HepG2 (cell line): ENCODE measurements around the gene SMOC1. TPM values are rescaled to one million over a fixed set of nuclear protein-coding genes. Genes with fewer than 3 reads are reported as not detected.

Experiments used
- ATF1 ChIP-seq: IDR thresholded peaks from 2 replicates; pipeline ENCODE4 v1.6.1; 2016; ENCODE audit warnings: mild to moderate bottlenecking, control low read depth
- BHLHE40 ChIP-seq: IDR thresholded peaks from 2 replicates; pipeline ENCODE4 v1.6.1; 2011; ENCODE audit warnings: low read length, improper control_type of control experiment
- GTF3A ChIP-seq: sonication (generic); formaldehyde crosslinking; conservative IDR thresholded peaks from 2 replicates; pipeline ENCODE4 v1.4.0; 2020; ENCODE audit warnings: mild to moderate bottlenecking, missing genetic modification reagents
- HNRNPL ChIP-seq: fragments of 200-400 bp; formaldehyde crosslinking; IDR thresholded peaks from 2 replicates; pipeline ENCODE4 v1.6.1; 2017; ENCODE audit warnings: mild to moderate bottlenecking, low read depth, low read length
- HNRNPUL1 ChIP-seq: fragments of 200-400 bp; formaldehyde crosslinking; IDR thresholded peaks from 2 replicates; pipeline ENCODE4 v1.6.1; 2017; ENCODE audit warnings: low read depth, mild to moderate bottlenecking, low read length, moderate library complexity
- HOXA5 ChIP-seq: sonication (generic); formaldehyde crosslinking; IDR thresholded peaks from 2 replicates; pipeline ENCODE4 v1.4.0; 2020; ENCODE audit warnings: missing genetic modification reagents
- MIER2 ChIP-seq: IDR thresholded peaks from 2 replicates; pipeline ENCODE4 v1.6.1; 2016; ENCODE audit warnings: missing biosample characterization, missing genetic modification reagents
- MYC ChIP-seq: sonication (generic); formaldehyde crosslinking; IDR thresholded peaks from 2 replicates; pipeline ENCODE4 v1.9.0; 2021; ENCODE audit warnings: missing genetic modification reagents, borderline replicate concordance
- NFKB2 ChIP-seq: sonication (generic); formaldehyde crosslinking; IDR thresholded peaks from 2 replicates; pipeline ENCODE4 v1.4.0; 2020; ENCODE audit warnings: missing genetic modification reagents, borderline replicate concordance
- NR2F1 ChIP-seq, 2 experiments: fragments of 450-650 bp in 1 of 2; formaldehyde crosslinking in 1 of 2; IDR thresholded peaks; 2 replicates each; pipeline versions ENCODE4 v1.5.0 to v1.6.1; 2016 to 2020; ENCODE audit warnings: mild to moderate bottlenecking in 1 of 2, missing compliant biosample characterization in 1 of 2, missing genetic modification reagents in 1 of 2, moderate library complexity in 1 of 2
- REL ChIP-seq: sonication (generic); formaldehyde crosslinking; conservative IDR thresholded peaks from 2 replicates; pipeline ENCODE4 v1.8.0; 2022; ENCODE audit warnings: mild to moderate bottlenecking, missing genetic modification reagents, moderate library complexity
- SMAD9 ChIP-seq: sonication (generic); formaldehyde crosslinking; IDR thresholded peaks from 2 replicates; pipeline ENCODE4 v1.5.1; 2020; ENCODE audit warnings: mild to moderate bottlenecking, missing genetic modification reagents
- ZNF446 ChIP-seq: sonication (generic); formaldehyde crosslinking; IDR thresholded peaks from 2 replicates; pipeline ENCODE4 v1.5.0; 2020; ENCODE audit warnings: mild to moderate bottlenecking, missing genetic modification reagents
- ZNF605 ChIP-seq: sonication (generic); formaldehyde crosslinking; IDR thresholded peaks from 2 replicates; pipeline ENCODE4 v1.8.0; 2022; ENCODE audit warnings: mild to moderate bottlenecking, missing genetic modification reagents
- ZNF749 ChIP-seq: sonication (generic); formaldehyde crosslinking; IDR thresholded peaks from 2 replicates; pipeline ENCODE4 v1.8.0; 2022; ENCODE audit warnings: mild to moderate bottlenecking, missing genetic modification reagents, moderate library complexity, borderline replicate concordance
- ZNF776 ChIP-seq: sonication (generic); formaldehyde crosslinking; IDR thresholded peaks from 2 replicates; pipeline ENCODE4 v1.4.0; 2020; ENCODE audit warnings: mild to moderate bottlenecking, missing genetic modification reagents
- ZNF781 ChIP-seq: sonication (generic); formaldehyde crosslinking; IDR thresholded peaks from 2 replicates; pipeline ENCODE4 v1.5.1; 2020; ENCODE audit warnings: borderline replicate concordance, mild to moderate bottlenecking, missing genetic modification reagents; ENCODE audit errors: not compliant biosample characterization
- polyA plus RNA-seq, 8 experiments: library from polyadenylated mRNA; depleted of rRNA in 3 of 8; stranded (reverse) in 7 of 8; unstranded in 1 of 8; fragments of >200 nt; fragmentation: Illumina TruSeq in 4 of 8; extraction: Trizol in 4 of 8; gene quantifications; 2 replicates each; pipeline versions ENCODE4 v1.2.1 to v1.2.3, GENCODE V29; 2011 to 2016; ENCODE audit warnings: low read depth in 4 of 8, missing spikeins in 1 of 8, mixed read lengths in 1 of 8; ENCODE audit not compliant: insufficient read depth in 1 of 8
- total RNA-seq, 5 experiments: library from RNA; depleted of rRNA; stranded (reverse); fragments of >200 nt; fragmentation: Illumina TruSeq; extraction: Trizol; gene quantifications; 2 replicates each; pipeline ENCODE4 v1.2.3, GENCODE V29; 2016; ENCODE audit warnings: low read depth in 1 of 5
- TF ChIP-seq, protein P1 (sequence below): sonication (generic); formaldehyde crosslinking; IDR thresholded peaks from 2 replicates; pipeline ENCODE4 v1.5.1; 2020; ENCODE audit warnings: missing genetic modification reagents, mild to moderate bottlenecking, borderline replicate concordance
- TF ChIP-seq, protein P2 (sequence below): IDR thresholded peaks from 2 replicates; pipeline ENCODE4 v1.6.1; 2016; ENCODE audit warnings: low read depth, control low read depth
- TF ChIP-seq, protein P3 (sequence below): sonication (generic); formaldehyde crosslinking; IDR thresholded peaks from 2 replicates; pipeline ENCODE4 v1.4.0; 2020; ENCODE audit warnings: missing genetic modification reagents, low read depth, mild to moderate bottlenecking, borderline replicate concordance
- TF ChIP-seq, protein P4 (sequence below): sonication (generic); formaldehyde crosslinking; IDR thresholded peaks from 2 replicates; pipeline ENCODE4 v1.4.0; 2020; ENCODE audit warnings: missing genetic modification reagents
- TF ChIP-seq, protein P5 (sequence below): sonication (generic); formaldehyde crosslinking; IDR thresholded peaks from 2 replicates; pipeline ENCODE4 v1.5.1; 2020; ENCODE audit warnings: missing genetic modification reagents, mild to moderate bottlenecking, borderline replicate concordance

Gene SMOC1
- total and polyA plus RNA-seq, 2 of the 13 experiments (the other 11 are each of a cell fraction or from before 2014, with no cell fraction given) = 17.8 to 35.6 TPM

DNA sequence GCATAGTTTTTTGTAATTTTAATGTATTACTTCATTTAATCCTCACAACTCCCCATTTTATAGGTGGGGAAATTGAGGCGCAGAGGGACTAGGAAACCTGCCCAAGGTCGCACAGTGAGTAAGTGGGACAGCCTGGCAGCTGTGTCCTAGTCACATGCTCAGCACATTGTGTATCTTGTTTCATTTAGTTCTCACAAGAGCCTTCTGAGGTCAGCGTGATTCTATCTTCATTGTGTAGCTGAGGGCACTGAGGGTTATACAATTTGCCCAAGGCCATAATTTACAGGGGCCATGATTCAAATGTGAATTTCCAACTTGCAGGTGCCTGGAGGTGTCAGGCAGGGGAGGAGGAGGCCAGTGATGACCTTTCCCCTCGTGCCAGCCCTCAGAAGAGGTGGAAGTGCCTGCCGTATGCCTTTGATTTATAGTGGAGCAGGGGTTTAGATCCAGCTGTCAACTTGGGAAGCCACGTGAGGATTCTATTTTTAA is 30.3 kb upstream of the SMOC1 start (continued):
- TF ChIP-seq BHLHE40 = no peak
- no peak for TF ChIP-seq HNRNPUL1
- TF ChIP-seq, protein P1, sequence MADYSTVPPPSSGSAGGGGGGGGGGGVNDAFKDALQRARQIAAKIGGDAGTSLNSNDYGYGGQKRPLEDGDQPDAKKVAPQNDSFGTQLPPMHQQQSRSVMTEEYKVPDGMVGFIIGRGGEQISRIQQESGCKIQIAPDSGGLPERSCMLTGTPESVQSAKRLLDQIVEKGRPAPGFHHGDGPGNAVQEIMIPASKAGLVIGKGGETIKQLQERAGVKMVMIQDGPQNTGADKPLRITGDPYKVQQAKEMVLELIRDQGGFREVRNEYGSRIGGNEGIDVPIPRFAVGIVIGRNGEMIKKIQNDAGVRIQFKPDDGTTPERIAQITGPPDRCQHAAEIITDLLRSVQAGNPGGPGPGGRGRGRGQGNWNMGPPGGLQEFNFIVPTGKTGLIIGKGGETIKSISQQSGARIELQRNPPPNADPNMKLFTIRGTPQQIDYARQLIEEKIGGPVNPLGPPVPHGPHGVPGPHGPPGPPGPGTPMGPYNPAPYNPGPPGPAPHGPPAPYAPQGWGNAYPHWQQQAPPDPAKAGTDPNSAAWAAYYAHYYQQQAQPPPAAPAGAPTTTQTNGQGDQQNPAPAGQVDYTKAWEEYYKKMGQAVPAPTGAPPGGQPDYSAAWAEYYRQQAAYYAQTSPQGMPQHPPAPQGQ (CRISPR knock-in tag) = no peak
- TF ChIP-seq, protein P2, sequence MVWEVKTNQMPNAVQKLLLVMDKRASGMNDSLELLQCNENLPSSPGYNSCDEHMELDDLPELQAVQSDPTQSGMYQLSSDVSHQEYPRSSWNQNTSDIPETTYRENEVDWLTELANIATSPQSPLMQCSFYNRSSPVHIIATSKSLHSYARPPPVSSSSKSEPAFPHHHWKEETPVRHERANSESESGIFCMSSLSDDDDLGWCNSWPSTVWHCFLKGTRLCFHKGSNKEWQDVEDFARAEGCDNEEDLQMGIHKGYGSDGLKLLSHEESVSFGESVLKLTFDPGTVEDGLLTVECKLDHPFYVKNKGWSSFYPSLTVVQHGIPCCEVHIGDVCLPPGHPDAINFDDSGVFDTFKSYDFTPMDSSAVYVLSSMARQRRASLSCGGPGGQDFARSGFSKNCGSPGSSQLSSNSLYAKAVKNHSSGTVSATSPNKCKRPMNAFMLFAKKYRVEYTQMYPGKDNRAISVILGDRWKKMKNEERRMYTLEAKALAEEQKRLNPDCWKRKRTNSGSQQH (CRISPR knock-in tag) = no peak
- TF ChIP-seq, protein P3, sequence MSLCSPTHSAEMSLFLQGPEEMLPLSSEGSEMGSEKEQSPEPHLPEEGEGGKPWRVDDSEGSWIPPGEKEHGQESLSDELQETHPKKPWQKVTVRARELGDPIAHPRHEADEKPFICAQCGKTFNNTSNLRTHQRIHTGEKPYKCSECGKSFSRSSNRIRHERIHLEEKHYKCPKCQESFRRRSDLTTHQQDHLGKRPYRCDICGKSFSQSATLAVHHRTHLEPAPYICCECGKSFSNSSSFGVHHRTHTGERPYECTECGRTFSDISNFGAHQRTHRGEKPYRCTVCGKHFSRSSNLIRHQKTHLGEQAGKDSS (CRISPR knock-in tag) = 0 out of 2 replicates have a peak, but pooled peaks have one; percentile 15
- TF ChIP-seq, protein P4, sequence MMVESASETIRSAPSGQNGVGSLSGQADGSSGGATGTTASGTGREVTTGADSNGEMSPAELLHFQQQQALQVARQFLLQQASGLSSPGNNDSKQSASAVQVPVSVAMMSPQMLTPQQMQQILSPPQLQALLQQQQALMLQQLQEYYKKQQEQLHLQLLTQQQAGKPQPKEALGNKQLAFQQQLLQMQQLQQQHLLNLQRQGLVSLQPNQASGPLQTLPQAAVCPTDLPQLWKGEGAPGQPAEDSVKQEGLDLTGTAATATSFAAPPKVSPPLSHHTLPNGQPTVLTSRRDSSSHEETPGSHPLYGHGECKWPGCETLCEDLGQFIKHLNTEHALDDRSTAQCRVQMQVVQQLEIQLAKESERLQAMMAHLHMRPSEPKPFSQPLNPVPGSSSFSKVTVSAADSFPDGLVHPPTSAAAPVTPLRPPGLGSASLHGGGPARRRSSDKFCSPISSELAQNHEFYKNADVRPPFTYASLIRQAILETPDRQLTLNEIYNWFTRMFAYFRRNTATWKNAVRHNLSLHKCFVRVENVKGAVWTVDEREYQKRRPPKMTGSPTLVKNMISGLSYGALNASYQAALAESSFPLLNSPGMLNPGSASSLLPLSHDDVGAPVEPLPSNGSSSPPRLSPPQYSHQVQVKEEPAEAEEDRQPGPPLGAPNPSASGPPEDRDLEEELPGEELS (CRISPR knock-in tag) = no peak
- TF ChIP-seq MIER2 (CRISPR knock-in tag) = 0 out of 2 replicates have a peak, but pooled peaks have one; percentile 28
- no peak for TF ChIP-seq ZNF781
- no peak for TF ChIP-seq ZNF446 (CRISPR knock-in tag)
- no peak for TF ChIP-seq NFKB2 (CRISPR knock-in tag)
- TF ChIP-seq ZNF749 (CRISPR knock-in tag) = no peak
- TF ChIP-seq REL (CRISPR knock-in tag) = no peak
- TF ChIP-seq HNRNPL = no peak
- no peak for TF ChIP-seq NR2F1 (CRISPR knock-in tag; IDR thresholded peaks at IDR 0.05)
- TF ChIP-seq ZNF605 = no peak
- no peak for TF ChIP-seq HOXA5 (CRISPR knock-in tag)
- TF ChIP-seq, protein P5, sequence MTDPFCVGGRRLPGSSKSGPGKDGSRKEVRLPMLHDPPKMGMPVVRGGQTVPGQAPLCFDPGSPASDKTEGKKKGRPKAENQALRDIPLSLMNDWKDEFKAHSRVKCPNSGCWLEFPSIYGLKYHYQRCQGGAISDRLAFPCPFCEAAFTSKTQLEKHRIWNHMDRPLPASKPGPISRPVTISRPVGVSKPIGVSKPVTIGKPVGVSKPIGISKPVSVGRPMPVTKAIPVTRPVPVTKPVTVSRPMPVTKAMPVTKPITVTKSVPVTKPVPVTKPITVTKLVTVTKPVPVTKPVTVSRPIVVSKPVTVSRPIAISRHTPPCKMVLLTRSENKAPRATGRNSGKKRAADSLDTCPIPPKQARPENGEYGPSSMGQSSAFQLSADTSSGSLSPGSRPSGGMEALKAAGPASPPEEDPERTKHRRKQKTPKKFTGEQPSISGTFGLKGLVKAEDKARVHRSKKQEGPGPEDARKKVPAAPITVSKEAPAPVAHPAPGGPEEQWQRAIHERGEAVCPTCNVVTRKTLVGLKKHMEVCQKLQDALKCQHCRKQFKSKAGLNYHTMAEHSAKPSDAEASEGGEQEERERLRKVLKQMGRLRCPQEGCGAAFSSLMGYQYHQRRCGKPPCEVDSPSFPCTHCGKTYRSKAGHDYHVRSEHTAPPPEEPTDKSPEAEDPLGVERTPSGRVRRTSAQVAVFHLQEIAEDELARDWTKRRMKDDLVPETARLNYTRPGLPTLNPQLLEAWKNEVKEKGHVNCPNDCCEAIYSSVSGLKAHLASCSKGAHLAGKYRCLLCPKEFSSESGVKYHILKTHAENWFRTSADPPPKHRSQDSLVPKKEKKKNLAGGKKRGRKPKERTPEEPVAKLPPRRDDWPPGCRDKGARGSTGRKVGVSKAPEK = no peak
- no peak for TF ChIP-seq GTF3A (CRISPR knock-in tag)
- TF ChIP-seq MYC (CRISPR knock-in tag) = 0 out of 2 replicates have a peak, but pooled peaks have one; percentile 30
- no peak for TF ChIP-seq ZNF776 (CRISPR knock-in tag)
- TF ChIP-seq ATF1 (CRISPR knock-in tag) = no peak
- TF ChIP-seq SMAD9 (CRISPR knock-in tag) = no peak
